Activated T-helper 9 cell treated with anti-CD3 and anti-CD28 coated beads, Interleukin-2, amount 50 U/mL, for 16 hours (primary cell): ENCODE measurements around the gene AGPAT3.
A peak's percentile ranks its signal among the peaks of the same experiment; 100 is the strongest.
"Not testable (repeated sequence)": the region's sequence is repeated elsewhere in the genome, so short reads cannot be mapped to it uniquely, and the experiment has no call there.

Source experiments
- DNase-seq: peaks from one replicate; pipeline ENCODE4 v3.0.0-alpha.2; 2020; ENCODE audit warnings: low read depth

Gene AGPAT3

GRCh38 chr21:43864962-43865539 is at the start of gene AGPAT3:
Gene AGPAT3, plus strand, starts transcription at chr21:43865223. Its CDS starts 94,459 bp downstream, at chr21:43959682.
- DNase-seq, result peak; percentile 20

- DNase-seq, result no peak
These were observed 49.0 kb upstream of the AGPAT3 start for GRCh38 chr21:43815991-43816390.

GRCh38 chr21:43816611-43817071 is 48.4 kb upstream of the AGPAT3 start:
- no peak for DNase-seq

DNA sequence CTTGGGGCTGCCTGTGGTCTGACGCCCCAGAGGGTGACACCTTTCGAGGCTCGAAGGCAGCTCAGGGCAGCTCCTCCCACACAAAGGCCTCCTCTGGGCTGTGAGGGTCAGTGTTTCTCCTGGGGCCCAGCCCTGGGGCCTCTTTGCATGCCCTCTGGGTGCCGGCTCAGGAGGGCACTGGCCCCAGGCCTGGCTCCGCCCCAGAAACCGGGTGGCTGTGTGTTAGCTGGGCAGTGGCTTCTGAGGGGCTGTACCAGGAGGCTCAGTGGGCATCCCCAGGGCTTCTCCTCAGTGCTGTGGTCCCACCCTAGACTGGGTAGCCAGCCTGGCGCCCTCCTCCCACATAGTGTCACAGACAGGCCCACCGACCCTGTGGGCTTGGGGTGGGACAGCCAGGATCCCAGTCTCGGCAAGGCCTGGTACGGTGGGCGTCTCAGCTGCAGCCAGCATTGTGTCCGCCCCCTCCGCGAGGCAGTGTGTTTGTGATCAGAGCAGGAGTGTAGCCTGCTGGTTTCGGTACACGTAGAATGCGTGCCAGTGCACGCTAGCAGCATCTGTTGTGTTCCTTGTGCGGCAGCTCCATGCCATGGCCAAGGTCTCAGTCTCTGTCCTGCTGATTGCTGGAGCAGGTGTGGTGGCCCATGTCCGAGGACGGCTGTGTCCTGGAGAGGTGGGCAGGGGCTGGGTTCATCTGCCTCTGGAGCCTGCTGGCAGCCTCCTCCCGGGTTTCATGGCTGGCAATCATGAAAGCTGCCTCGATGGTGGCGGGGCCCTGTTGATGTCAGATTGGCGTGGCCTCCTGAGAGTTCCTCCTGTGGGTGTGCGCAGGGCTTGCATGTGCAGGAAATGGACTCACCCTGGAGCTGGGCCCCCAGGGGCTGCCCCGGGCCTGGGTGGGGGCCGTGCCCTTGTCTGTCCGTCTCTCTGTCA is 47.6 kb upstream of the AGPAT3 start:
- DNase-seq, result no peak

DNA sequence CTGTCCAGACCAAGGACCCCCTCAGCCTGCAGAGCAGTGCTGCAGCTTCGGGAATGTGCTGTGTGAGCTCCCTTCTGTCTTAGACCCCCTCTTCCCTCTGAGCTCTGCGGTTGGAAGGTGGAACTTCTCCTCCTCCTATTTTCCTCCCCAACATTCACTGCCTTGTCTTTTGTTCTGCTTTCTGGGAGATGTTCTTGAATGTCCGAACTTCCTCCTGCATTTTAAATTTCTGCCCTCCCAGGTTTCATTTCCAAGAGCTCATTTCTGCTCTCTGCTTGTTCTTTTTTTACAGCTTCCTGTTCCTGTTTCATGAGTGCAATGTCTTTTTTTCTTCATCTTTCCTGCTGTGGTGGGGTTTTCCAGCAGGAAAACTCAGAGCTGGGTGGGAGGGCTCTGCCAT is 46.3 kb upstream of the AGPAT3 start:
- DNase-seq, result no peak

DNA sequence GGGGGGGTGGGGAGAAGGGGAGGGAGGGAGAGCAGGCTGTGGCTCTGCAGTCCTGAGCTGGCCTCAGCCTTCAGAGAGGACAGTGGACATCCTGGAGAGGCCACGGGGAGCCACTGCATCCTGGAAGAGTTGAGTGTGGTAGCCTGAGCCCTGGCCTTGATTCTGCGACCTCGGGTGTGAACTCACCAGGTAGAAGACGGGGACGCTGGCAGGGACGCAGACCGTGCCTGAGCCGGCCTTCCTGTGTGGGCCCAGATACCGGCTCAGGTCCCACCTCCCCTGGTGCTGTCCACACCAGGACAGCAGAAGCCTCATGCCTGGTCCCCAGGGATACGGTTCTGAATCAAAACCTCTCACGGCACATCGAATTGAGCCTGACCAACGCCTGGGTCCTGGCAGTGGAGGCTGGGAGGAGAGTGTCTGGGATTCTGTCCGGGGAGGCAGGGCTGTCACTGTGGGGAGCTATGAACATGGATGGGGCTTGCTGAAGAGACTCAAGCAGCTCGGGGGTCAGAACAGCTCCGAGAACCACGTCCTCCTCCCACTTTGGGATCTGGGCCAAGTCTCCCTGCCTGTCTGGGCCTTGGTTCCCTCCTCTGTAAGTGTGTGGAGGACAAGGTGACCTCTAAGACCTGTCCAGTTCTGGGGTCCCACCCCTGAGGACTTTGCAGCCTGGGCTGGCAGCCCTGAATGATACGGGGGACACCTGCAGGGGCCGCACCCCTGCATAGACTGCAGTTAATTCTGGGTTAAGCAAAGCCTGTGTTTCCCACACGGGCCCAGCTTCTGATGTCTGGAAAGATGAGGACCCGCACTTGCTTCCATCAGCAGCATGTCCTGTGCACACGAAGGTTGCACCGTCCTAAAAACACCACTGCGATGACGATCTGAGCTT is 45.3 kb upstream of the AGPAT3 start:
- DNase-seq, result no peak

GRCh38 chr21:43820466-43820865 is 44.6 kb upstream of the AGPAT3 start:
- DNase-seq, result no peak

GRCh38 chr21:43822166-43822565 is 42.9 kb upstream of the AGPAT3 start:
- not testable (repeated sequence) for DNase-seq

DNA sequence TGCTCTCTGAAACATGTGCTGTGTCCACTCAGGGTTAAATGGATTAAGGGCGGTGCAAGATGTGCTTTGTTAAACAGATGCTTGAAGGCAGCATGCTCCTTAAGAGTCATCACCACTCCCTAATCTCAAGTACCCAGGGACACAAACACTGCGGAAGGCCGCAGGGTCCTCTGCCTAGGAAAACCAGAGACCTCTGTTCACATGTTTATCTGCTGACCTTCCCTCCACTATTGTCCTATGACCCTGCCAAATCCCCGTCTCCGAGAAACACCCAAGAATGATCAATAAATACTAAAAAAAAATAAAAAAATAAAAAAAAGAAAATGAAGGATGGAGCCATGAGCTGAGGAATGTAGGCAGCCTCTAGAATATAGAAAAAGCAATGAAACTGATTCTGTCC is 42.3 kb upstream of the AGPAT3 start:
- not testable (repeated sequence) for DNase-seq

DNA sequence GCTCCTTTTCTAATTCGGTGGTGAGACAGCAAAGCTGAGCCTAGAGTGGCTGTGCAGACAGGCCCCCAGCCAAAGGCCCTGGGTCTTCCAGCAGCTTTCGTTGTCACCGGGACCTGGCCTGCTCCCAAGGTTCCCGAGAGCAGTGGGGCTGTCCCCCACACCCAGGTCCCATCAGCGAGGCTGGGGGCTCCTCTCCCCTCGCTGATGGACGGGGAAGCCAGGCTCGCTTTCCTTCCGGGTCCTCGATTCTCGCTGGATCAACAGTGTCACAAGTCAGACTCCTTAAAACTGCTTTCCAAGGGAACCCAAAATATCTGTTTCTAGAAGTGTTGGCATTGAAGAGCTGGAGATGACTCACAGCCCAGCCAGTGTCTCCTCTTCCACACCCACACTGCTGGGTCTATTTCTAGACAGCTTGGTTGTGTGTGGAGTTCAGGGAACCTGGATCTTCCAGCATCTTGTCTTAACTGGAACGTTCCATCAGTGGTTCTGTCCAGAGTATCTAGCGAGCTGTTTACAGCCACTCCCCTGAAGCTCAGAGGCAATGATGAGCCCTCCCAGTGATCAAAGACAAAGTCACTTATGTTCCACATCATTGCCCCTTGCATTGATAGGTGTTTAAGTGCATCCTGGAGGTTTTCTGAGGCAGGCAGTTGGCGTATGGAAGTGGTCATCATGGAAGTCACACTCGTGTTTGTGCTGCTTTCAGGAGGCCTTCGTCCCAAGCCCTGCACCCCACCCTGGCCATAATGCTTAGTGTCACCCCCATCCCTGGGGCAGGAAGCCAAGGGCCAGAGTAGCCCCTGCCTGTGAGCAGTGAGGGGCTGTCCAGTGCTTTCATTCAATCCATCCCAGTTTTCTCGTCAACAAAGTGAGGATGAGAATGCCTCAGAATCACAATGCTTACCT is 40.4 kb upstream of the AGPAT3 start:
- DNase-seq, result no peak

DNA sequence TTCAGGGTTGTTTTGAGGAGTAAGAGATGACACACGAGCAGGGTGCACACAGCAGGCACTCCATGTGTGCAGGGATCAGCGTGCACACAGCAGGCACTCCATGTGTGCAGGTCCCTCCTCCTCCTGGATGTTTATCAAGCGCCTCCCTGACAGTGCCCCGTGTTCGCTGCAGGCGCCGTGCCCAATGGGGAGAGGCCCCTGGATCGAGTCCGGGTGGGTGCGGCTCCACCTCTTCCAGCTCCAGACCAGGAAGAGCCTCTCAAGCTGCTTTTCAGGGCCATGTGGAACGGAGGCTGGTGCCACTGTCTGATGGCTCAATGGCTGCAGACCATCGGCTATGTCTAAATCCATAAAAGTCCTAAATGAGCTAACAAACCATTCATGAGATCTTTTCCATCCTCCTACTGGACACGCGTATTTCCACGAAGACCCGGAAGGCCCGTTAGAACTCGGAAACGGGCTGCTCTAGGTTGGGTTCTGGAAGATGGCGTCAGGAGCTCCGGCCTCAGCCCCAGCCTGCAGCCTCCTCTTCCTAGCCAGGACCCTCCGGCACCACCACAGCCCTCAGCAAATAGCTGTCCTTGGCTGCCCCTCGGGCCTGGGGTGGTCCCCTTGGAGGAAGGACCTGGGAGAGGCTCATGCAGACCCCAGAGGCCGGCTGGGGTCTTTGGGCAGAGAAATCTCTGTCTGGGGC is 39.6 kb upstream of the AGPAT3 start:
- no peak for DNase-seq

- DNase-seq, result no peak
These were observed 38.9 kb upstream of the AGPAT3 start for GRCh38 chr21:43825936-43826622.

- no peak for DNase-seq
These were observed 38.4 kb upstream of the AGPAT3 start for GRCh38 chr21:43826623-43826974.

DNA sequence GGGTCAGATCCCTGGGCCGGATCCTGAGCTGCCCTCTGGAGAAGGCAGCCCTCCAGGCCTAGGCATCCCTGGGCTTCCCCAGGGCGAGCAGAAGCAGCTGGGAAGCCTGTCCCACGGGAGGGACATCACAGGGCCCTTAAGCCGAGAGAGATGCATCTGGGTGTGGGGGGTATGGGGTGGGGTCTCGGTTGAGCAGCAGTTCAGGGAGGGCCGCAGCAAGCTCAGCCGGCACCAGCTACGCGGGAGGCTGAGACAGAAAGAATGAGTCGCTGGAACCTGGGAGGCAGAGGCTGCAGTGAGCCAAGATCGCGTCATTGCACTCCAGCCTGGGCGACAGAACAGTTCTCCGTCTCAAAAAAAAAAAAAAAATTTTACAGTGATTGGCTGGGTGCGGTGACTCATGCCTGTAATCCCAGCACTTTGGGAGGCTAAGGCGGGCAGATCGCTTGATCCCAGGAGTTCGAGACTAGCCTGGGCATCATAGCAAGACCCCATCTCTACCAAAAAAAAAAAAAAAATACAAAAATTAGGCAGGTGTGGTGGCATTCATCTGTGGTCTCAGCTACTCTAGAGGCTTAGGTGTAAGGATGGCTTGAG is 37.9 kb upstream of the AGPAT3 start:
- no peak for DNase-seq

DNA sequence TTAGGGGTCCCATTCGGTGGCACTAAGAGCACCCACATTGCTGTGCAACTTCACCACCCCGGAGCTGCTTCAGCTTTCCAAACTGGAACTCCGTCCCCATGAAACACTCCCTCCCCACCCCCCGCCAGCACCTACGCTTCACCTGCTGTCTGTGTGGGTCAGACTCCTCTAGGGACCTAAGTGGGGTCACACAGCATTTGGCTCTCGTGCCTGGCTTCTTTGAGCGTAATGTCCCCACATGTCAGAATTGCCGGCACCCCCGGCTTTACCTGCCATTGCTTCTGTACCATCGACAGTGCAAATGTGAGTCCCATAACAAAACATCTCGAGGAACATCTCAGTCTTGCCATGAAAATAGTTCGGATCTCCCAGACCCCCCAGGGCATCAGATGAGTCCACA is 35.9 kb upstream of the AGPAT3 start:
- DNase-seq, result no peak

GRCh38 chr21:43829575-43830119 is 35.4 kb upstream of the AGPAT3 start:
- DNase-seq, result no peak

- no peak for DNase-seq
These were observed 32.9 kb upstream of the AGPAT3 start for GRCh38 chr21:43832158-43832550.

GRCh38 chr21:43832648-43833047 is 32.4 kb upstream of the AGPAT3 start:
- DNase-seq, result no peak

GRCh38 chr21:43834146-43834905 is 30.7 kb upstream of the AGPAT3 start:
- no peak for DNase-seq
